Naive thymus-derived CD8-positive, alpha-beta T cell (primary cell): Measurements from ENCODE around the gene THSD7B. TPM values are rescaled to one million over a fixed set of nuclear protein-coding genes. Genes with fewer than 3 reads are reported as not detected.

Experiments used
- ATAC-seq, 2 donors: fragments of 150-1000 bp; cut with Tn5 transposase in 1 of 2; sonication (Bioruptor Pico), chemical (Tn5 transposase) in 1 of 2; 1 replicate in 1 of 2; 2 replicates in 1 of 2; pipeline ENCODE4 v1.10.0; 2021; ENCODE audit warnings: mild to moderate bottlenecking in 2 of 2, moderate library complexity in 2 of 2
- POLR2A ChIA-PET: fragments of 350-600 bp; sonication (Branson Sonifier 250); formaldehyde crosslinking; loops from one replicate; lab custom pipeline; 2021; ENCODE audit warnings: antibody characterized with exemption; lab: Charles Lee
- DNase-seq, 10 donors: peaks; one replicate each; pipeline versions ENCODE4 v3.0.0 to v3.0.0-alpha.2; 2020 to 2022
- H3K27ac Mint-ChIP-seq, 10 donors: one replicate each; pipeline ENCODE4 v1.8.0; 2020 to 2022; ENCODE audit warnings: mild to moderate bottlenecking in 10 of 10, mixed read lengths in 10 of 10, moderate library complexity in 4 of 10, inconsistent platforms in 1 of 10
- H3K27me3 Mint-ChIP-seq, 5 donors: one replicate each; pipeline ENCODE4 v1.8.0; 2021 to 2022; ENCODE audit warnings: mixed read lengths in 5 of 5
- H3K36me3 Mint-ChIP-seq, 3 donors: one replicate each; pipeline ENCODE4 v1.8.0; 2020 to 2022; ENCODE audit warnings: mixed read lengths in 3 of 3, mild to moderate bottlenecking in 2 of 3, inconsistent platforms in 1 of 3
- H3K4me1 Mint-ChIP-seq, 4 donors: one replicate each; pipeline ENCODE4 v1.8.0; 2021 to 2022; ENCODE audit warnings: mixed read lengths in 4 of 4
- H3K4me3 Mint-ChIP-seq, 10 donors: one replicate each; pipeline ENCODE4 v1.8.0; 2020 to 2022; ENCODE audit warnings: mild to moderate bottlenecking in 10 of 10, mixed read lengths in 10 of 10, moderate library complexity in 6 of 10, inconsistent platforms in 1 of 10
- H3K9me3 Mint-ChIP-seq, 9 donors: one replicate each; pipeline ENCODE4 v1.8.0; 2020 to 2022; ENCODE audit warnings: mixed read lengths in 9 of 9, mild to moderate bottlenecking in 3 of 9, inconsistent platforms in 1 of 9, moderate library complexity in 1 of 9
- polyA plus RNA-seq, 3 donors: library from polyadenylated mRNA; unstranded; fragments of 300-500 nt; fragmentation: Illumina TruSeq; gene quantifications; one replicate each; pipeline ENCODE4 v1.2.3, GENCODE V29; 2021
- total RNA-seq, 8 experiments: library from RNA in 2 of 8; stranded (reverse) in 2 of 8; gene quantifications; one replicate each; pipeline ENCODE4 v1.2.3 and lab custom pipeline; 2021 to 2026

THSD7B gene
- total and polyA plus RNA-seq, 5 experiments from 2014 or later, result not detected

DNA sequence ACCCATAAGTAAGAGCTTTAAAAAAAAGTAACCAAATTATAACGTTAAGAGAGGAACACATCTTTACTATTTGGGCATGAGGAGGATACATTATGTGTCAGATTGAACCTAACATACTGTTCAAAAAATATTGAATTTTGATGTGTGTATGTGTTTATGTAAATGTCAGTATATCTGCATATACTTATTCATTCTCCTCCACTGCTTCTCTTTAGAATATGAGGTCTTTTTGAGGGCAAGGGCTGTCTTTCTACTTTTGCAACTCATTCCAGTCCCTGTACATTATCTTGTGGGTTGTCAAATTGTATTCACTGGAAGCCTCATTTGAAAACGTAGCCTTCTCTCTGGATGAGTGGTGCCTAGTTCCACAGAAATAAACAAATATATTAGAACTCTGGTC is 689.5 kb downstream of the THSD7B start:
- no peak for DNase-seq
- no peak for ATAC-seq
- no peaks in the 10 kb centered on the region for H3K36me3 Mint-ChIP-seq
- H3K4me3 Mint-ChIP-seq, result no peak overlapping the region
- no peak overlapping the region for H3K27ac Mint-ChIP-seq
- peaks cover 0 to 12% (median 2%) of the 10 kb centered on the region in 9 donors for H3K9me3 Mint-ChIP-seq
- peaks cover 0 to 8% (median 0%) of the 10 kb centered on the region in 5 donors for H3K27me3 Mint-ChIP-seq
- no peaks in the 10 kb centered on the region for H3K4me1 Mint-ChIP-seq
- POLR2A ChIA-PET, result no interaction called here

DNA sequence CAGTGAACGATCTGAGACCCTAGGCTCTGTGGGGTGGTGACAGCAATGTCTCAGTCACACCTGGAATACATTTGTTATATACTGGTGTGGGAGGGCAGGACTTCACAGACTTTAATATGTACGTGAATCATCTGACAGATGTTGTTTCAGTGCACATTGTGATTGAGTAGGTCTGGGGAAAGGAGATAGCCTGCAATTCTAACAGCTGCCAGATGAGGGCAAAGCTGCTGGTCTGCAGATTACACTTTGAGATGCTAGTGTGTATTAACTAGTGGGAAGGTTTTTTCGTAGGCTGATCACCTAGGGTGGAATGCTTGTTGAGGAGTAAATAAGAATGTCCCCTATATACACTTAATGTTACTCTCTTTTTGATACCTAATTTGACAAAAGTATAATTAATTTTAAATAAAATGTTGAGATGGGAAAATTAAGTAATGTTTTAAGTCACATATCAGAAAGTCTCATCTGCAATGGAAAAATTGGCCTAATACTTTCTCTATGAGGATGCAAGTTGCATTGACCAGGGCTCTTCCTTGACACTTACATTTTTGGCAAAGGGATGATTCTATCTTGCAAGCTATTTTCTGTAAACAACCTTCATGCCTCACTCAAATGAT is 702.0 kb downstream of the THSD7B start:
- Mint-ChIP-seq H3K4me3 (no peak overlapping the region), H3K4me1 (no peaks in the 10 kb centered on the region), H3K27ac (no peak overlapping the region), H3K9me3 (peaks cover 0 to 1% (median 0%) of the 10 kb centered on the region in 9 donors), H3K27me3 (peaks cover 0 to 4% (median 0%) of the 10 kb centered on the region in 5 donors), H3K36me3 (no peaks in the 10 kb centered on the region)
- DNase-seq (no peak), ATAC-seq (no peak)
- POLR2A ChIA-PET, result no interaction called here

DNA sequence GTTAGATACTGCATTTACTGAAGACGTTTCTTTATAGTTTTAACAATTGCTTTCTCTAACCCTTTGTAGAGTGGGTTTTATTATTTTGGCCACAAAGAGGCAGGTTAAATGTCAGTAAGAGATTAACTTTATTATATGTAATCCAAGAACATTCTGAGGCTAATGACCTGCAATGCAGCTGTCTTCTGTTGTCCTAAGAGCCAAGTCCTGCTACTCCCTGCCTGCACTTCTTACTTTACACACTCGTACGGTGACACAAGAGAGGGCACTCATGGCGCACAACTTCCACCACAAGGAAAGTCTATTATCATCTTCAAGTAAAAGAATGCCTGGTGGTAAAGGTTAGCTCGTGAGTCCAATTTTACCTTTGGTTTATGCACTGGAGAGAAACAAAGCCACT is 727.9 kb downstream of the THSD7B start:
- POLR2A ChIA-PET, result no interaction called here
- no peak for DNase-seq
- H3K27ac Mint-ChIP-seq, result no peak overlapping the region
- H3K9me3 Mint-ChIP-seq, result peaks cover 0 to 11% (median 3%) of the 10 kb centered on the region in 9 donors
- H3K4me1 Mint-ChIP-seq, result no peaks in the 10 kb centered on the region
- H3K36me3 Mint-ChIP-seq, result no peaks in the 10 kb centered on the region
- H3K27me3 Mint-ChIP-seq, result no peaks in the 10 kb centered on the region
- no peak for ATAC-seq
- H3K4me3 Mint-ChIP-seq, result no peak overlapping the region

DNA sequence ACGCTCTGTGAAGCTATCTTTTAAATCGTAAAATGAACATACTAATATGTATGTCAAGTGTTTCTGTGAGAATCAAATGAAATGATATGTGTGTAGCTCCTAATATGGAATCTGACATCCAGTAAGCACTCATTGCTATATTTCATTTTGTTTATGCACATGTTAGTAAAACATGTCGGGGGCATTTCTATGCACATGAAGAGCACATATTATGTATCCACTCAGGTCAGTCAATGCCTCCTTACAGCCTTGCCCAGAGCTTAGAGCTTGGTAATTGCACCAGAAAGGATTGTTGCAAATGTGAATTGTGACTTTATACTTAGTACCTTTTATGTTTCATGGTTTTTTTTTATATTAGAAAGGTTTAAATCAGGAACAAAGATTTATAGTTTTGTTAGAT is 735.3 kb downstream of the THSD7B start:
- Mint-ChIP-seq H3K36me3 (no peaks in the 10 kb centered on the region), H3K4me3 (no peak overlapping the region), H3K4me1 (no peaks in the 10 kb centered on the region), H3K9me3 (peaks cover 0 to 5% (median 0%) of the 10 kb centered on the region in 9 donors), H3K27ac (no peak overlapping the region), H3K27me3 (peaks cover 0 to 2% (median 0%) of the 10 kb centered on the region in 5 donors)
- ATAC-seq, result no peak
- POLR2A ChIA-PET, result no interaction called here
- no peak for DNase-seq

DNA sequence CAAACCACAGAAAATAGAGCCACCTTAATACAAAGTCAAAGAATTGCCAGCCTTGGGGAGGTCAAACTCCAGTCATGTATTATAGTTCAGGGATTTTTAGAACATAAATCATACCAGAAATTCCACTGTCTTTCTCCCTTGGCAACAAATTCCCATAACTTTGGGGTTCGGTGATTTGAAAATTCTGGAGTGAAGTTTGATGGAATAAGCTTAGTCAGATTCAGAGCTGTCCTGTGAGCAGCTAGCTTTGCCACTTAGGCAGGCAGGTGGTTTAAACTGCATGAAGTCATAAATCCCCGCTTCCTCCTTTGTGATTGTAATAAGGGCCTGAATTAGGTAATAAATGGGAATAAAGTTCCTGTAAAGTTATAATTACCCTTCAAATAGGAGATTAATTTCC is 741.9 kb downstream of the THSD7B start:
- no peaks in the 10 kb centered on the region for H3K4me1 Mint-ChIP-seq

DNA sequence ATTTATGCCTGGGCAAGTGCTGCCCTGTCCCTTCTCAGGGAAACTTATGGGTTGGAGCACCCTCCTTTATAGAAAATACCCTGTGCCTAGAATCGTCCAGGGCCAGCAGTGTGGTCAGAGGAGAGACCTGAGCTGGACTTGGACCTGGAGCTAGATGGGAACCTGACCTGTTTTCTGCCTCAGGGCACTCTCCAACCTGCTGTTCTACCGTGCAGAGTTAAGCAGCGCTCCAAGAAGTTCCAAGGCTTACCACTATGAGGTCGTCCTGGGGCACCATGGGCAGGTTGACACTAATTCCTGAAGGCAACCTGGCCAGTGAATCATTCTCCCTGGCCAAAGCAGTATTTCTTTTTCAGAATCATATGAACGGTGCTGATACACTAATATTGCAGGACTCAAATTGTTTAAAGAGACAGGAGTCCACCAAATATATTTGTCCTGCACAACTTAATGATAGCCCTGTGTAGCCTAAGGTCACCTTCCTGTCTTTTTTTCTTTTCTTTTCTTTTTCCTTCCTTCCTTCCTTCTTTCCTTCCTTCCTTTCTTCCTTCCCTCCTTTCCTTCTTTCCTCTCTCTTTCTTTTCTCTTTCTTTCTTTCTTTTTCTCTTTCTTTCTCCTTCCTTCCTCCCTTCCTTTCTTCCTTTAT is 743.5 kb downstream of the THSD7B start:
- Mint-ChIP-seq H3K27ac (no peak overlapping the region), H3K4me1 (no peaks in the 10 kb centered on the region), H3K9me3 (peaks cover 0 to 10% (median 0%) of the 10 kb centered on the region in 9 donors), H3K36me3 (no peaks in the 10 kb centered on the region), H3K27me3 (no peaks in the 10 kb centered on the region), H3K4me3 (no peak overlapping the region)
- DNase-seq (no peak), ATAC-seq (no peak)
- POLR2A ChIA-PET, result no interaction called here

More for the DNA sequence above, 741.9 kb downstream of the THSD7B start:
- Mint-ChIP-seq H3K9me3 (peaks cover 0 to 10% (median 0%) of the 10 kb centered on the region in 9 donors), H3K27me3 (no peaks in the 10 kb centered on the region), H3K36me3 (no peaks in the 10 kb centered on the region), H3K4me3 (no peak overlapping the region), H3K27ac (no peak overlapping the region)
- ATAC-seq (no peak), DNase-seq (no peak)
- POLR2A ChIA-PET, result no interaction called here

DNA sequence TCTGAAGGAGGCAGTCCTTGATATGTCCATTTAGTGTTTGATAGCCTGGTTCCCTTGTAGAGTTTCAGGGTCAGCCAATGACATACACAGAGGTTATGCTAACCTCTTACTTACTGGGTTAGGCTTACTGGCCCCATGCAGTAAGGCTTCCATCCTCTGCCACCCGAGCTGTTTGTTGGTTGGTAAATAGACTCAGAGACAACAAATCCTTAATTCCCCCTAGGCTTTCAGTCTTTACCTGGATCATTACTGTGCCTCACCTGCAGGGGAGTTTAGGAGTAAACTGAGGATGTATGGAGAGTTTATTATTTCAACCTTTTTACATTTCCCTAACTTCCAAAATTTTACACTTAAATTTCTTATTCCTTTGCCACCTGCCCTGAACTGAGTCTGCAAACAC is 746.2 kb downstream of the THSD7B start:
- Mint-ChIP-seq H3K4me3 (no peak overlapping the region), H3K27me3 (no peaks in the 10 kb centered on the region), H3K27ac (no peak overlapping the region), H3K4me1 (no peaks in the 10 kb centered on the region), H3K36me3 (no peaks in the 10 kb centered on the region), H3K9me3 (peaks cover 0 to 10% (median 0%) of the 10 kb centered on the region in 9 donors)
- DNase-seq (no peak), ATAC-seq (no peak)
- POLR2A ChIA-PET, result no interaction called here

DNA sequence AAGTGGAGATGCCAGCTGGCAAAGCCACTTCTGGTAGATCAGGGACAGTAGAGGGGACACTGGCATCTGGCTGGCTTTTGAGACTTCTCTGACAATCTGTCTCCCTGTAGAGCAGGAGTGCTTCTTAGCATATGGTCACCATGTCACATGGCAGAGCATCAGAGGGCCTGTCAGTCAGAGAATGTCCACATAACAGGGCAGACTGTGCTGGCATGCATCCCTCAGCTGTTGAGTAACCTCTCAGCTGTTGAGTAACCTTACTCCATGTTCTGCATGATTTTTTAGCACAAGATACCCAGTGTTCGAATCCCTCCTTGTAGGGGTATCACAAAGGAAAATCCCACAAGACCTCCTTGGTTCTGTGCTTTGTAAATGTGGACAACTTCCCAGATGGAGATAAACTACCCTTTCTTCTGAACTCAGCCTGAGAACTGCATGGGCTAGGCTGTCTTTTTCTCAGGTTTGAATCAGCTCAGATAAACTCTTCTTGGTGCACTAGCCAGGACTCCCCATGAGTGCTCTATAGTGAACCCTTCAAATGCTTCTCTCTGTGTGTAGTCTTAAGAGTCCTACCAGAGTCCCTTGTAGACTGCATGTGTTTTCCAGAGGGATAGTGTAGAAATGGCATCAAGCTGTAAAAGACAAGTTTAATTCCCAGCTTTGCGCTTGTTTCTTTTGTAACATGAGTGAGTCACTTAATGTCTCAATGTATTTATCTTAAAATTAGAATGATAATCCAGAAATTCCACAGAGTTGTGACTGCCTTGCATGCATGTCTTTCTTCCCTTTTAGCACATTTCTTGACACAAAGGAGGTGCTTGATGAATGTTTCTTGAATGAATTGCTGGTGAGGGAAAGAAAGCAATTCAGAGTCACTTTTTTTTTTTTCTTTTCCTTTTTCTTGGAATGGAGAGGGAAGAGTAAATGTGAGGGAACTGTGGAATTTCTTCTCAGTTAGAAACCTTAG is 756.6 kb downstream of the THSD7B start:
- H3K36me3 Mint-ChIP-seq, result no peaks in the 10 kb centered on the region
- DNase-seq, result no peak

DNA sequence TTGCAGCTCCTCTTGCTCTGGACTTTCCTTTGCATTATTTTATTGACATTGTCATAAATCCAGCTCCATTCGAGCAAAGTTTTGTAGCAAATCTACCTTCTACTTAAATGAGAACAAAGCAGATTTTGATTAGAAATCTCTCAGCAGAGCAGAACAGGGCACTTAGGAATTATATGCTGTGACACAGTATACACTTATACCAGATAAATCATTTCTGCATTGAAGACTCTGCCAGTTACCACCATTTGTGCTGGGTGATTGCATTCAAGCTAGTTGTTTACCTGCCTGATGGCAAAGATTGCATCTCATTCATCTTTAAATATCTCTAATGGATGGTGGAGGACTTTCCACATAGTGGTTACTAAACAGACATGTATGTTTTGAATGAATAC is 757.3 kb downstream of the THSD7B start:
- H3K27me3 Mint-ChIP-seq, result no peaks in the 10 kb centered on the region
- no peak overlapping the region for H3K27ac Mint-ChIP-seq
- no peaks in the 10 kb centered on the region for H3K36me3 Mint-ChIP-seq
- ATAC-seq, result no peak
- no peaks in the 10 kb centered on the region for H3K4me1 Mint-ChIP-seq
- POLR2A ChIA-PET, result no interaction called here
- DNase-seq, result no peak
- H3K9me3 Mint-ChIP-seq, result peaks cover 0 to 9% (median 0%) of the 10 kb centered on the region in 9 donors
- H3K4me3 Mint-ChIP-seq, result no peak overlapping the region

More for the DNA sequence above, 756.6 kb downstream of the THSD7B start:
- H3K9me3 Mint-ChIP-seq, result peaks cover 0 to 9% (median 0%) of the 10 kb centered on the region in 9 donors
- POLR2A ChIA-PET, result no interaction called here
- H3K27ac Mint-ChIP-seq, result no peak overlapping the region
- no peak overlapping the region for H3K4me3 Mint-ChIP-seq
- no peaks in the 10 kb centered on the region for H3K4me1 Mint-ChIP-seq
- no peak for ATAC-seq
- H3K27me3 Mint-ChIP-seq, result no peaks in the 10 kb centered on the region

DNA sequence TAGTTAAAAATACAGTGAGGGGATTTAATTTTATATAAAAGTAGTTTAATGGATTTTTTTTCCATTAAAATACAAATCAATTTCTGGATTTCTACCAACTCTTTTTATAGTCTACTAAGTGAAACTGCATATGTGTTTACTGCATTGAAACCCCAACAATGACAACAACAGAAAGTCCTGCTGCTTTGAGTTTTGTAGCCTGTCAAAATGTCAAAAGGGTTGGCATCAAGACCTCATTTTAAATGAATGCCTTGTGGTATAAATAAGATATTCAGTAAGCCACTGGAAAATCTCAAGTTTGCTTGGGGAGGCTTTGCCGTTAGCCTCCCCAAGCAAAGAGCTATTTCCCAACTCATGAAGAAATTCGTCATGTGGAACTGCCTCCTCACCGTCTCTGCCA is 758.6 kb downstream of the THSD7B start:
- no peak overlapping the region for H3K27ac Mint-ChIP-seq
- H3K4me3 Mint-ChIP-seq, result no peak overlapping the region
- H3K27me3 Mint-ChIP-seq, result no peaks in the 10 kb centered on the region

DNA sequence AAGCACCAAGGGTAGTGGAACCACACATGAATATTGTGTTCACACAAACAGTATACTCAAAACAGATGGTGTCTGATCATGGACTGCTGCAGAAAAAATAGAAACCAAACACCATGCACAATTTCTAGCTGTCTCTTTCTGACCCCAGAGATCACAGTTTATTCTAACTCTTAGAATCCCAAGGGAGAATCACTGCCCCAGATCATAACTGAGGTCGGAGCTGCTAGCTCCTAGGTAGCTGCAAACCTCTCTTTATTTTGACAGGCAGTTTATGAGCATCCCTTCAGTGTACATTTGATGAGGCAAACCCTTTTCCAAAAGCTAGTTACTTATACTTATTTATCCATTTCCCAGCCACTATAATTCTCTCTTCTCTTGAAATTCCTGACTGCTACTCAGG is 759.8 kb downstream of the THSD7B start:
- POLR2A ChIA-PET, result no interaction called here
- no peaks in the 10 kb centered on the region for H3K27me3 Mint-ChIP-seq
- peaks cover 0 to 7% (median 0%) of the 10 kb centered on the region in 9 donors for H3K9me3 Mint-ChIP-seq
- H3K27ac Mint-ChIP-seq, result no peak overlapping the region
- no peaks in the 10 kb centered on the region for H3K36me3 Mint-ChIP-seq
- ATAC-seq (no peak), DNase-seq (no peak)
- H3K4me3 Mint-ChIP-seq, result no peak overlapping the region
- H3K4me1 Mint-ChIP-seq, result no peaks in the 10 kb centered on the region

More for the DNA sequence above, 758.6 kb downstream of the THSD7B start:
- Mint-ChIP-seq H3K9me3 (peaks cover 0 to 9% (median 0%) of the 10 kb centered on the region in 9 donors), H3K4me1 (no peaks in the 10 kb centered on the region), H3K36me3 (no peaks in the 10 kb centered on the region)
- no peak for DNase-seq
- no peak for ATAC-seq
- POLR2A ChIA-PET, result no interaction called here

DNA sequence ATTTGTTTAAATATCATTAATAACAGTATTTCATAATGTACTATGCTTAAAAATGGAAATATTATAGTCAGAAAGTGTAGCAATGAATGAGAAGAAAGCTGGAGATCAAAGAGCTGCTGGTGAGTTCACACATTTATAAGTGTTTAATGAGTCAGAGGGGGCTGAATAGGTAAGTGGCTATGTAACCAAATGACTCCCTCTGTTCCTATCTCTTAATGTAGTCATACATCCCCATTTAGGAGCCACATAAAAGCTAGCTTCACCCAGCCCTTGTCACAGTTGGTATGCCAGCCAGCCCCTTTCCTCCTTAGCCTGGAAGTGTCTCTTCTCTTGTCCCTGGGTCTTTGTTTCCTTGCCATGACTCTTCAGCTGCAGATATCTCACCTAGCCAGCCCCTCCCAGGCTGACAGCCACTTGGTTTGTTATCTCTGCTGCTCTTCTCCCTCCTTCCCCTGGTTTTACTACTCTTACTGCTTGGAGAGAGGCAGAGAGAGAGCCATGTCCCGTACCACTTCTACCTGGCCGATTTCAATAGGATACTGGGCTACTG is 760.4 kb downstream of the THSD7B start:
- POLR2A ChIA-PET, result no interaction called here
- DNase-seq, result no peak
- H3K36me3 Mint-ChIP-seq, result no peaks in the 10 kb centered on the region
- no peak overlapping the region for H3K27ac Mint-ChIP-seq
- no peak overlapping the region for H3K4me3 Mint-ChIP-seq
- H3K4me1 Mint-ChIP-seq, result no peaks in the 10 kb centered on the region
- no peak for ATAC-seq
- peaks cover 0 to 8% (median 0%) of the 10 kb centered on the region in 9 donors for H3K9me3 Mint-ChIP-seq
- no peaks in the 10 kb centered on the region for H3K27me3 Mint-ChIP-seq
